Measurements from ENCODE around the gene GSK3A.

The GSK3A gene

GRCh38 chr19:42196011-42197001 lies 46.1 kb downstream of the GSK3A start:
- DNase-seq = no peak

GRCh38 chr19:42193706-42194105 lies 48.7 kb downstream of the GSK3A start:
- no peak for DNase-seq

GRCh38 chr19:42193294-42193693 lies 49.1 kb downstream of the GSK3A start:
- no peak for DNase-seq

GRCh38 chr19:42191855-42192254 lies 50.5 kb downstream of the GSK3A start:
- DNase-seq = peak; percentile 50

- no peak for DNase-seq
Observed at GRCh38 chr19:42191330-42191729, 51.1 kb downstream of the GSK3A start.

- DNase-seq = no peak
Observed at GRCh38 chr19:42189133-42189532, 53.3 kb downstream of the GSK3A start.

GRCh38 chr19:42188665-42189064 lies 53.7 kb downstream of the GSK3A start:
- no peak for DNase-seq

GRCh38 chr19:42185277-42185676 lies 57.1 kb downstream of the GSK3A start:
- DNase-seq = peak; percentile 95

- DNase-seq = peak; percentile 51
Observed at GRCh38 chr19:42184401-42184861, 58.0 kb downstream of the GSK3A start.
